Nephron progenitor cell (in vitro differentiated cells): Measurements from ENCODE around the gene AXIN1.
A peak's percentile ranks its signal among the peaks of the same experiment; 100 is the strongest.

ENCODE experiments used
- DNase-seq: peaks from one replicate; pipeline ENCODE4 v3.0.0; 2021
- H3K27ac Mint-ChIP-seq: 2 replicates; pipeline ENCODE4 v1.8.0; 2021; ENCODE audit warnings: mild to moderate bottlenecking, moderate library complexity, mixed read lengths
- H3K27me3 Mint-ChIP-seq: 2 replicates; pipeline ENCODE4 v1.8.0; 2021; ENCODE audit warnings: mild to moderate bottlenecking, low read depth, mixed read lengths; ENCODE audit not compliant: poor library complexity
- H3K36me3 Mint-ChIP-seq: 2 replicates; pipeline ENCODE4 v1.8.0; 2021; ENCODE audit warnings: low read depth, mixed read lengths
- H3K4me1 Mint-ChIP-seq: 2 replicates; pipeline ENCODE4 v1.8.0; 2021; ENCODE audit warnings: mixed read lengths
- H3K4me3 Mint-ChIP-seq: 2 replicates; pipeline ENCODE4 v1.8.0; 2021; ENCODE audit warnings: mild to moderate bottlenecking, moderate library complexity, mixed read lengths
- H3K9me3 Mint-ChIP-seq: 2 replicates; pipeline ENCODE4 v1.8.0; 2021; ENCODE audit warnings: mild to moderate bottlenecking, moderate library complexity, mixed read lengths
- CTCF ChIP-seq: fragments of 200-600 bp; sonication (generic); IDR thresholded peaks from 2 replicates; pipeline ENCODE4 v1.5.0; 2021; ENCODE audit warnings: antibody characterized with exemption

The AXIN1 gene

DNA sequence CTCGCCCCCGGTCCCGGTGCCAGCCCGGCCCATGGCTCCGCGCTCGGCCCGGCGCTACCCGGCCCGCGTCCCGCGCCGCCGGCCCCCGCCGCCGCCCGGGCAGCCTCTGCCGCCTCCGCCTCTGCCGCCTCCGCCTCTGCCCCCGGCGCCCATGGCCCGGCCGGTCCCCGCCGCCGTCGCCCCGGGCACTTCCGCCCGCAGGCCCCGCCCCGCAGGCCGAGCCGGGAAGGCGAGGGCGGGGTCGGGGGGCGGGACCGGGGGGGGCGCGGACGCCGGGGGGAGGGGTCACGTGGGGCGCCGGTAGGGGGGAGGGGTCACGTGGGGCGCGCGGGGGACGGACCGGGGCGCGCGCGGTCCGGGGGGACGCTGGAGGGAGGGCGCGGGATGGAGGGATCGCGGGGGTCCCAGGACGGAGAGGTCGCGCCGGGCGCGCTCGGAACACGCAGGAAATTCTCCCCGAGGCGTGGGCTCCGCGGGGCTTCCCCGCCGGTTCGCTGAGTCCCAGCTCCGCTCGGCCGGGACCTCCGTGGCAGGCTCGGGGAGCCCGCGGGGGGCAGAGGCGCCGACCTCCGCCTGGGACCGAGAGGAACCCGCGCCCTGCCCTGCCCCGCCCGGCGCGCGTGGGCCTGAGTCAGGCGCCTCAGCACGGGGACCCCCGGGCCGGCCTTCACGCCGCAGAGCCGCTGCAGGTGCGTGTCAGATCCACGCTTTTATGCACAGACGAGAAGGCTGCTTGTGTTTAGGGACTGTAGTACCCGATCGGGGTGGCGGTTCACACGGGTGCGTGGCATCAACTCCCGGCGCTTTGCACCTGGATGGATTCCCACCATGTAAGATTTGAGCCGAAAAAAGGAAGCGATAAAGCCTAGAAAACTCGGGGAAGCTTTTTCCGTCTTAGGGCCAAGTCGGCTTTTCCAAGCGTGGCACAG lies 29.5 kb upstream of the AXIN1 start, which contains the start of gene PGAP6:
PGAP6 (minus strand) TSS at position 190 of the 929 bp plus-strand sequence; CDS start at position 33, 157 bp downstream.
- peaks cover 16% of the 10 kb centered on the region for H3K27me3 Mint-ChIP-seq
- no peak for TF ChIP-seq CTCF
- H3K36me3 Mint-ChIP-seq = no peaks in the 10 kb centered on the region
- H3K27ac Mint-ChIP-seq = no peak within 1 kb of the TSS
- no peaks in the 10 kb centered on the region for H3K9me3 Mint-ChIP-seq
- DNase-seq = peak; percentile 70
- H3K4me1 Mint-ChIP-seq = peaks cover 54% of the 10 kb centered on the region
- peak within 1 kb of the TSS; percentile 85 for H3K4me3 Mint-ChIP-seq

DNA sequence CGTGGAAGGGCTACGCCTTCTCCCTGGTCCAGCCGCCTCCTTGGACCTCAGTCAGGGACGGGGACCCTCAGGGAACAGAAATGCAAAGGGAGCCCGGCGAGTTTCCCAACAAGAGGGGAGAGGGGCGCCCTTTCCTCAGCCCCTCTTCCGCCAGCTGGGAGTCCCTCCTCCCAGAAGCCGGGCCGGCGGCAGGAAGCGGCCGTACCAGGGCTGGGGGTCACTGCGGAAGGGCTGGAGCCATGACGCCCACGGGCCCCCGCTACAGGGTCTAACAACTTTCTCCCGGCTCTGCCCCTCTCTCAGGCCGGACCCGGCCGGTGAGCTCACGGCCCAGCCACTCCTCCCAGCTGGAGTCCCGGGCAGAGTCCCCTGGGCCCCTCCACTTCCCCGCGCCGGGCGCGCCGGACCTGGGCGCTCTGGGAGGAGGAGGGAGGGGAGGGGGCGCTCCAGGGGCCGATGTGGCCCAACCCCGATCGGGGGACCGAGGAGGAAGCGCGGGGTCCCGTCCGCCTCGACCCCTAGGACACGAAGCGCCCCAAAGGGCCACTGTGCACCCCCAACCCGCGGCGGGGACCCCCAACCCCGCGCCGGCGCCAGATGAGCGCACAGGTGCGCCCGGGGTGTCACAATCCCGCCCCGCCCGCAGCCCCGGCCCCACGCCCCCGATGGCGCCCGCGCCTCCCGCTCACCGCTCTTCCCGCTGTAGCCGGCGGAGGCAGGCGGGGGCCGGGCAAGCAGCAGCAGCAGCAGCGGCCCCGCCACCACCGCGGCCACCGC lies 28.7 kb upstream of the AXIN1 start:
- Mint-ChIP-seq H3K36me3 (no peaks in the 10 kb centered on the region), H3K27me3 (peaks cover 16% of the 10 kb centered on the region), H3K4me3 (peak overlapping the region; percentile 81), H3K4me1 (peaks cover 45% of the 10 kb centered on the region), H3K9me3 (no peaks in the 10 kb centered on the region), H3K27ac (no peak overlapping the region)
- no peak for TF ChIP-seq CTCF
- peak; percentile 50 for DNase-seq

GRCh38 chr16:380762-381011 lies 28.2 kb upstream of the AXIN1 start:
- H3K27ac Mint-ChIP-seq = no peak overlapping the region
- H3K9me3 Mint-ChIP-seq = no peaks in the 10 kb centered on the region
- no peak for DNase-seq
- H3K27me3 Mint-ChIP-seq = peaks cover 16% of the 10 kb centered on the region
- H3K4me3 Mint-ChIP-seq = peak overlapping the region; percentile 81
- H3K36me3 Mint-ChIP-seq = no peaks in the 10 kb centered on the region
- TF ChIP-seq CTCF = no peak
- H3K4me1 Mint-ChIP-seq = peaks cover 40% of the 10 kb centered on the region

- Mint-ChIP-seq H3K27ac (no peak overlapping the region), H3K4me1 (peaks cover 38% of the 10 kb centered on the region), H3K27me3 (peaks cover 16% of the 10 kb centered on the region), H3K36me3 (no peaks in the 10 kb centered on the region), H3K9me3 (no peaks in the 10 kb centered on the region), H3K4me3 (peak overlapping the region; percentile 76)
- no peak for TF ChIP-seq CTCF
- no peak for DNase-seq
Observed at GRCh38 chr16:379961-380761, 27.6 kb upstream of the AXIN1 start.

DNA sequence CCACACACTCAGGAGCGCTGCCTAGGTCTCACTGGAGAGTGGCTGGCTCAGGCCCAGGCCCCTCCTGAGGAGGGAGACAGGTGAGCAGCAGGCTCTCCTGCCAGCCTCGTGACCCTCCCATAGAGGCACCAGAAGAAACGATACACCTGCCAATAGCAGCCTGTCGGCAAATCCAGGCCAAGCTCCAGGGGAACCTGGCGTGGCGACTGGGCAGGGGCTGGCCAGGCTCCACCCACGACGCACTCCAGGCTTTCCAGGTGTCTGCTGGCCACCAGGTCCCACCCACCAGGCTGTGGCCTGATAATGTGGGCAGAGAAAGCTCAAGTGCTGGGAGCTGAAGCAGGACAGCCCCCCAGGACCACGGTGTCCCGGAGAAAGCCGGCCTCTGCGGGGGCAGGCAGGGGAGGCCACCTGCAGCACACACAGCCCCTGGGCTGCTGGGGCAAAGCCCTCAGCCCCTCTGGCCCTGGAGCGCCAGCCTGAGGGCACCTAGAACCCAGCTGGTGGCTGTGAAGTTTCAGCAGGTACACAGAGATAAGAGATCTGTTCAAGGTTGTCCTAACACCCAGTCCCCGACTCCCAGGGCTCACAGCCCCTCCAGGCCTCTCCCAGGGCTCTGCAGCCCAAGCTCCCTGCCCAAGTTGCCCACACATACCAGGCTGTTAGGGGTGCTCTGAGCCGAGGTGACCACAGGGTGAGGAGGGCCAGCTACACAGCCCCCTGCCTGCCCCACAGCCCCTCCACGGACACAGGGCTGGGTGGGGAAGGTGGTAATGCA lies 26.8 kb upstream of the AXIN1 start:
- TF ChIP-seq CTCF = no peak
- Mint-ChIP-seq H3K27ac (no peak overlapping the region), H3K4me3 (no peak overlapping the region), H3K36me3 (no peaks in the 10 kb centered on the region), H3K27me3 (peaks cover 16% of the 10 kb centered on the region), H3K9me3 (no peaks in the 10 kb centered on the region), H3K4me1 (peaks cover 33% of the 10 kb centered on the region)
- DNase-seq = no peak
